Loucy (cell line): ENCODE measurements around the gene NUP205.

ENCODE experiments used
- CTCF ChIP-seq: fragments of 200-600 bp; sonication (generic); conservative IDR thresholded peaks from 2 replicates; pipeline ENCODE4 v1.5.1; 2014; ENCODE audit warnings: mild to moderate bottlenecking, antibody characterized with exemption, low read length
- EZH2phosphoT487 ChIP-seq: fragments of 200-600 bp; IDR thresholded peaks from 2 replicates; pipeline ENCODE4 v1.6.1; 2018; ENCODE audit warnings: antibody characterized with exemption, mild to moderate bottlenecking, moderate library complexity, borderline replicate concordance

GRCh38 chr7:135571834-135572233, 14.1 kb downstream of the NUP205 start:
- TF ChIP-seq CTCF = no peak
- no peak for TF ChIP-seq EZH2phosphoT487
